ENCODE measurements around the gene VWA3B. TPM values are rescaled to one million over a fixed set of nuclear protein-coding genes. Genes with fewer than 3 reads are reported as not detected.

The VWA3B gene
- total RNA-seq, 1 experiment from 2014 or later: not detected

DNA sequence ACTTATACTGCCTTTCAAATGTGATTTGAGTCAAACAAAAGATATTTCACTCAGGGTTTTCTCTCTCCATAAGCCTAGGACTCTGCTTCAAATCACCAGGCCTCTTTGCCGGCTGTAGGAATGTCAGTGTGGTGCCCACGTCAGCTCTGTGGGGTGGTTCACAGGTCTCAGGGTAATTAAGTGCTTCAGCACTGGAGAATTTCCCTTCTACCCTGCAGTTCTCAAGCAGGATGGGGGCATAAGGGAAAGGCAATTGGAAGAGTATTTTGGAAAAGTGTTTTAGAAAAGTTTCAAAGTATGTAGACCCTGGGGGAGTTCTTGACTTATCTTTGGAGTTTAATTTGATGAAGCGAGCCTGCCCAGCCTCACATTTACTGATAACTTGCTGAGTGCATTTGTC lies 268.9 kb downstream of the VWA3B start:
- no peak for DNase-seq
- H3K4me2 ChIP-seq (ENCODE audit: low read depth, low read length, poor library complexity, severe bottlenecking): no peak overlapping the region
- H3K9me3 ChIP-seq (ENCODE audit: low read length): no peaks in the 10 kb centered on the region
- H3K36me3 ChIP-seq (ENCODE audit: insufficient read depth, low read length): no peaks in the 10 kb centered on the region
- H3K79me2 ChIP-seq (ENCODE audit: low read length): no peaks in the 10 kb centered on the region
- no peak overlapping the region for H3K27ac ChIP-seq (ENCODE audit: low read length)
- H3K4me1 ChIP-seq (ENCODE audit: low read length): no peaks in the 10 kb centered on the region
- no peaks in the 10 kb centered on the region for H3K27me3 ChIP-seq (ENCODE audit: low read length)
- no peak overlapping the region for H3K9ac ChIP-seq (ENCODE audit: low read length)
- H2AFZ ChIP-seq (ENCODE audit: low read length): no peak overlapping the region
- H3K4me3 ChIP-seq (ENCODE audit: low read length): no peak overlapping the region
- no peaks in the 10 kb centered on the region for H4K20me1 ChIP-seq (ENCODE audit: insufficient read depth, low read depth, low read length)
- H3K9me2 ChIP-seq (replicated peaks; ENCODE audit: insufficient read depth, low read length): no peaks in the 10 kb centered on the region

DNA sequence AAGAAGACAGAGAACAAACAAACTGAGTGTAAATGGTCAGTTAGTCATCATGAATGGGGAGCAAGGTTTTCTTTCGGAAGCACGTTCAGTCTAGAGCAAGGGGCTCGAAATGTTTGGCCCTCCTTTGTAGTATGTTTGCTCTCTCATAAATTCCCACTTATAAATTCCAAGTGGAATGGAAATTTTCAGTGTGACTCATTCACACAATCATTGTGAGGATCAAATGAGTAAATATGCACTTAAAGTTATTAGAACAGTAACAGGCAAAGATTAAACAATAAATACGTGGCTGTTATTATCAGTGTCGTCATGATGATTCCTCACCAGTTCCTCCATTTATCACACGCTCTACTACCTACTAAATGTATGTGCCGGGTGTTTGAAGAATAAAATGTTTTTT lies 269.8 kb downstream of the VWA3B start:
- Histone ChIP-seq H3K9me3 (ENCODE audit: low read length) (no peaks in the 10 kb centered on the region), H3K4me1 (ENCODE audit: low read length) (no peaks in the 10 kb centered on the region), H3K4me2 (ENCODE audit: low read depth, low read length, poor library complexity, severe bottlenecking) (no peak overlapping the region), H3K27ac (ENCODE audit: low read length) (no peak overlapping the region), H3K9me2 (replicated peaks; ENCODE audit: insufficient read depth, low read length) (no peaks in the 10 kb centered on the region), H3K36me3 (ENCODE audit: insufficient read depth, low read length) (no peaks in the 10 kb centered on the region), H2AFZ (ENCODE audit: low read length) (no peak overlapping the region), H4K20me1 (ENCODE audit: insufficient read depth, low read depth, low read length) (no peaks in the 10 kb centered on the region), H3K27me3 (ENCODE audit: low read length) (no peaks in the 10 kb centered on the region), H3K79me2 (ENCODE audit: low read length) (no peaks in the 10 kb centered on the region), H3K4me3 (ENCODE audit: low read length) (no peak overlapping the region), H3K9ac (ENCODE audit: low read length) (no peak overlapping the region)
- no peak for DNase-seq

DNA sequence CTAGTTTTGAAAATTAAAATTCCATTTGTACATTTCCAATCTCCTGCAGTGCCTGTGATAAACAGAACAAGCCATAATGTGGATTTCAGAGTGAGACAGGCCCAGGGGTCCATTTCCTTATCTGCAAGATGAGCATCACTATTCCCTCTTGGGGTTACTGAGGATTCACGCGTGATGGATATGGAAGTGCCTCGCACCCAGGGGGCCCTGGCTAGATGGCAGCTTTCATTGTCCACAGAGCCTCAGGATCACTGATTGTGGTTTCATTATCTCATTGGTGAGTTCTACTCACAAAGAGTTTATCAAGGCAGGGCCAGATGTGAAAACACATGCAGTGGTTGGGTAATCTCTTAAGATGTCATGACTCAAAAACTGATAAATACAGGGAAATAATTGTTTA lies 270.9 kb downstream of the VWA3B start:
- H3K36me3 ChIP-seq (ENCODE audit: insufficient read depth, low read length): no peaks in the 10 kb centered on the region
- no peaks in the 10 kb centered on the region for H4K20me1 ChIP-seq (ENCODE audit: insufficient read depth, low read depth, low read length)
- H3K9me3 ChIP-seq (ENCODE audit: low read length): no peaks in the 10 kb centered on the region
- DNase-seq: no peak
- no peak overlapping the region for H3K27ac ChIP-seq (ENCODE audit: low read length)
- H3K9me2 ChIP-seq (replicated peaks; ENCODE audit: insufficient read depth, low read length): no peaks in the 10 kb centered on the region
- H3K4me2 ChIP-seq (ENCODE audit: low read depth, low read length, poor library complexity, severe bottlenecking): no peak overlapping the region
- H3K9ac ChIP-seq (ENCODE audit: low read length): no peak overlapping the region
- H3K27me3 ChIP-seq (ENCODE audit: low read length): no peaks in the 10 kb centered on the region
- H3K4me1 ChIP-seq (ENCODE audit: low read length): no peaks in the 10 kb centered on the region
- H3K4me3 ChIP-seq (ENCODE audit: low read length): no peak overlapping the region
- H3K79me2 ChIP-seq (ENCODE audit: low read length): no peaks in the 10 kb centered on the region
- H2AFZ ChIP-seq (ENCODE audit: low read length): no peak overlapping the region

DNA sequence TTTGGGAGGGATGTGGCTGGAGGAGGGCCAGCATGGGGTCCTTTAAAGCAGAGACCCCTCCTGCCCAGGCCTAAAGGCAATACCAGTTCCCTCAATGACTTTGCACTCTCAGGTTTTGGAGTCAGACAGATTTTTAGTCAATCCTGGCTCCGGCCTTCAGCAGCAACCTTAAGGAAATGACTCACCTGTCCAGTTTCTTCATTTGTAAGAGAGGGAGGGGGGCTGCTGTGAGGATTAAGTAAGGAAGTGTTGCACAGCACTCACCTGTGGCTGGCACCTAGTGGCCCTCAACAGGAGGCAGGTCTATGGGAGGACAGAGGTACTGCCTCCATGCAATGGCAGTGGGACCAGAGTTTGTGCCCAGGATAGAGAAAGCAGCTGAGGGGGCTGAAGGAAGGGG lies 273.0 kb downstream of the VWA3B start:
- Histone ChIP-seq H3K27ac (ENCODE audit: low read length) (no peak overlapping the region), H3K27me3 (ENCODE audit: low read length) (no peaks in the 10 kb centered on the region), H3K4me3 (ENCODE audit: low read length) (no peak overlapping the region), H3K9me3 (ENCODE audit: low read length) (no peaks in the 10 kb centered on the region), H3K9me2 (replicated peaks; ENCODE audit: insufficient read depth, low read length) (no peaks in the 10 kb centered on the region), H4K20me1 (ENCODE audit: insufficient read depth, low read depth, low read length) (no peaks in the 10 kb centered on the region), H2AFZ (ENCODE audit: low read length) (no peak overlapping the region), H3K36me3 (ENCODE audit: insufficient read depth, low read length) (no peaks in the 10 kb centered on the region), H3K4me2 (ENCODE audit: low read depth, low read length, poor library complexity, severe bottlenecking) (no peak overlapping the region), H3K9ac (ENCODE audit: low read length) (no peak overlapping the region), H3K4me1 (ENCODE audit: low read length) (no peaks in the 10 kb centered on the region), H3K79me2 (ENCODE audit: low read length) (no peaks in the 10 kb centered on the region)
- no peak for DNase-seq

Other genes starting within 250 kb of the VWA3B start
- 11.2 and 20.9 TPM in 2 replicates for gene TMEM131, start 91.2 kb upstream of the VWA3B start, total RNA-seq (2014; rRNA removed; shearing (Covaris generic); ENCODE audit: low replicate concordance)

Data from Karpas-422 (cell line).